ENCODE data around the gene PSTPIP2.

DNA sequence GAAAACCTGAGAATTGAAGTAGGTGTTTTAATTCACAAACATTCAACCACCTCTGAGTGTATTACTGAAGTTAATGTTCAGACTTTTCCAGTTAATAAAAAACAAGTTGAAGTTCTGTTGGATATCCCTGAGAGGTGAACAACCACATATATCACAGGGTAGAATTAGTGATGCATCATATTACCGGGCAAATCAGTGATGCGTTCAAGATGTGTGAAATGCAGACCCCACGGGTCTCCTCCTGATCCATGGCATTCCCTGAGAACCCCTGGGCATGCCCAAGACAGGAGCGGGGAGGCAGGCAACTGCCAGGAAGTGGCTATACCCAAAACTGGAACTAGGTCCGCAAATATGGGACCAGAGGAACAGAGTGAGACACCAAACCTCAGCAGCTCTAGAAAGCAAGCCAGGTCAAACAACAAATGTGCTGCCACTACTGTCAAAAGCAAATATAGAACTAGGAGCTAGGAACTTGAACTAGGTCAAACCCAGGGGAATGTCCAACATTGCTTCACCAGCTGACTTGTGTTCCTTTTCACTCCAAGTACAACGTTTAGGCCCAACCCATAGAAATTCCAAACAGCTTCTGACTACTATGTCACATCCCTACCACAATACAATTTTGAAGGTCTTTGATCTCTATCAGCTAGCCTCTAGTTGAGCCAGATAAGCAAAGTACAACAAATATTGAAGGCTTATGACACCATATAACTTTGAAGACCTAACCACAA lies 20.2 kb downstream of the PSTPIP2 start:
- TF ChIP-seq STAT1 (IDR thresholded peaks at IDR 0.05; ENCODE audit: unreplicated experiment) (no peak), EZH2phosphoT487 (IDR thresholded peaks at IDR 0.05; ENCODE audit: unreplicated experiment) (no peak), EZH2 (IDR thresholded peaks at IDR 0.05; ENCODE audit: low read depth, unreplicated experiment) (no peak)
- TF ChIP-seq, protein P1, sequence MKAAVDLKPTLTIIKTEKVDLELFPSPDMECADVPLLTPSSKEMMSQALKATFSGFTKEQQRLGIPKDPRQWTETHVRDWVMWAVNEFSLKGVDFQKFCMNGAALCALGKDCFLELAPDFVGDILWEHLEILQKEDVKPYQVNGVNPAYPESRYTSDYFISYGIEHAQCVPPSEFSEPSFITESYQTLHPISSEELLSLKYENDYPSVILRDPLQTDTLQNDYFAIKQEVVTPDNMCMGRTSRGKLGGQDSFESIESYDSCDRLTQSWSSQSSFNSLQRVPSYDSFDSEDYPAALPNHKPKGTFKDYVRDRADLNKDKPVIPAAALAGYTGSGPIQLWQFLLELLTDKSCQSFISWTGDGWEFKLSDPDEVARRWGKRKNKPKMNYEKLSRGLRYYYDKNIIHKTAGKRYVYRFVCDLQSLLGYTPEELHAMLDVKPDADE (IDR thresholded peaks at IDR 0.05), result no peak
